Fibroblast of villous mesenchyme (primary cell): ENCODE data around the gene IQCE. TPM values are rescaled to one million over a fixed set of nuclear protein-coding genes. Genes with fewer than 3 reads are reported as not detected.
A peak's percentile ranks its signal among the peaks of the same experiment; 100 is the strongest.

Experiments used
- DNase-seq: peaks from one replicate; pipeline ENCODE4 v3.0.0-alpha.2; 2010; ENCODE audit warnings: low read depth
- H3K4me3 ChIP-seq: 2 replicates; pipeline ENCODE4 v1.5.1; 2011; ENCODE audit warnings: low read depth, mild to moderate bottlenecking, low read length
- total RNA-seq: library from RNA; depleted of rRNA; stranded (reverse); fragments of >200 nt; gene quantifications from 2 replicates; pipeline ENCODE4 v1.2.3, GENCODE V29; 2012
- TF ChIP-seq, protein P1 (sequence below): IDR thresholded peaks from 2 replicates; pipeline ENCODE4 v1.5.1; 2012; ENCODE audit warnings: low read depth, mild to moderate bottlenecking, low read length; ENCODE audit not compliant: insufficient read depth

Gene IQCE
- total RNA-seq, 1 donor = 13.4 TPM

DNA sequence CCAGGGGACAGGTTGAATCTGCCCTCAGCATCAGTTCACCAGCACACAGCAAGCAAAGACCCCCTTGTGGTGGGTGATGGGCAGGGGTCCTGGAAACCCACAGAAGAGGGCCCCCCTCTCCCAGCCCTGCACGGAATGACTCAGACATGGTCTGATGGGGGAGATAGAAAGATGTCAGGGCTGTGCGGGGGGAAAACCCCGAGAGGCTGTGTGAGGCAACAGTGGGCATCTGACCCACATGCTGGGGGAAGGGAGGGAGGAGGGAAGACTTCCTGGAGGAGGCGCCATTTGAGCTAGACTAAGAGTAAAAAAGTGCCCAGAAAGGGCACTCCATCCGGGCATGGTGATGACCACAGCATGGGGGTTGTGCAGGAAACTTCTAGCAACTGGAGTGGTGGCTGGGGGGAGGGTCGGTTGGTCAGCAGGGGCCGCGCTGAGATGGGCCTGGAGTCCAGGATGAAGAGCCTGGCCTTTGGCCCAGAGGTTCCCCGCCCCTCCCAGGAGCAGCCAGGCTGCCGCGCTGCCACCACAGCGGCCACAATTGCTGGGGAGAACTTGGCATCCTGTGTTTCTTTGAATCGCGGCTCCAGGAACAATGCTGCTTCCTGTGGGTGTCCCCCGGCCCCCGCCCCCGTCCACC lies 36.7 kb upstream of the IQCE start:
- H3K4me3 ChIP-seq = no peak overlapping the region
- DNase-seq = no peak
- TF ChIP-seq, protein P1, sequence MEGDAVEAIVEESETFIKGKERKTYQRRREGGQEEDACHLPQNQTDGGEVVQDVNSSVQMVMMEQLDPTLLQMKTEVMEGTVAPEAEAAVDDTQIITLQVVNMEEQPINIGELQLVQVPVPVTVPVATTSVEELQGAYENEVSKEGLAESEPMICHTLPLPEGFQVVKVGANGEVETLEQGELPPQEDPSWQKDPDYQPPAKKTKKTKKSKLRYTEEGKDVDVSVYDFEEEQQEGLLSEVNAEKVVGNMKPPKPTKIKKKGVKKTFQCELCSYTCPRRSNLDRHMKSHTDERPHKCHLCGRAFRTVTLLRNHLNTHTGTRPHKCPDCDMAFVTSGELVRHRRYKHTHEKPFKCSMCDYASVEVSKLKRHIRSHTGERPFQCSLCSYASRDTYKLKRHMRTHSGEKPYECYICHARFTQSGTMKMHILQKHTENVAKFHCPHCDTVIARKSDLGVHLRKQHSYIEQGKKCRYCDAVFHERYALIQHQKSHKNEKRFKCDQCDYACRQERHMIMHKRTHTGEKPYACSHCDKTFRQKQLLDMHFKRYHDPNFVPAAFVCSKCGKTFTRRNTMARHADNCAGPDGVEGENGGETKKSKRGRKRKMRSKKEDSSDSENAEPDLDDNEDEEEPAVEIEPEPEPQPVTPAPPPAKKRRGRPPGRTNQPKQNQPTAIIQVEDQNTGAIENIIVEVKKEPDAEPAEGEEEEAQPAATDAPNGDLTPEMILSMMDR = no peak

DNA sequence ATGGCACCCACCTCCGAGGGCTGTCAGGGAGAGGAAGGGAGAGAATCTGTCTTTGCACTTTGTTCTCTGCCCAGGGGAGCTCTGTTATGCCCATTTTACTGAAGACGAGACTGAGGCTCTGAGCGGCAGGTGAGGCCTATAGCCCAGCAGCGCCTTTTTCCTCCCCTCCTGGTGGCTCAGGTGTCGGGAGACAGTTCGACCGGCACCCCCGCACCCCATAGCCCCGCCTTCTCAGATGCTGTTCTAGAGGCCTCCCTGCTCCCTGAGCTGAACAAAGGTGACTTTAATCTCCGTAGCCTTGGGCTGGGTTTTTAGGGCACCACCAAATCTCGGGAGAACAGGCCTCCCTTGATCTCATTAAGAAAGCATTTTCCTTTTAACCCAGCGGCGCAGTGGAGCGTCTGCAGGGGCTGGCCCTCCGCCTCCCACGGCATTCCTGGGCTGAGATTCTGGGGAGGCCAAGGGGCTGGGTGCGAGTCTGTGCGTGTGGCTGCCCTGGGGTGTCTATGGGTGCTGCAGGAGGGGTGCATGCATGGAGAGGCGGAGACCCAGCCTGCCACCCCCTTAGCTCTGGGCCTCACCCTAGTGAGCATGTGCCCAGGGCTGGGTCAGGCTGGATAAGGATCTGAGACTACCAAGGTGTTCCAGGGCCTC lies 35.9 kb upstream of the IQCE start:
- peak; percentile 45 for DNase-seq
- H3K4me3 ChIP-seq = no peak overlapping the region
- TF ChIP-seq, protein P1 = no peak

DNA sequence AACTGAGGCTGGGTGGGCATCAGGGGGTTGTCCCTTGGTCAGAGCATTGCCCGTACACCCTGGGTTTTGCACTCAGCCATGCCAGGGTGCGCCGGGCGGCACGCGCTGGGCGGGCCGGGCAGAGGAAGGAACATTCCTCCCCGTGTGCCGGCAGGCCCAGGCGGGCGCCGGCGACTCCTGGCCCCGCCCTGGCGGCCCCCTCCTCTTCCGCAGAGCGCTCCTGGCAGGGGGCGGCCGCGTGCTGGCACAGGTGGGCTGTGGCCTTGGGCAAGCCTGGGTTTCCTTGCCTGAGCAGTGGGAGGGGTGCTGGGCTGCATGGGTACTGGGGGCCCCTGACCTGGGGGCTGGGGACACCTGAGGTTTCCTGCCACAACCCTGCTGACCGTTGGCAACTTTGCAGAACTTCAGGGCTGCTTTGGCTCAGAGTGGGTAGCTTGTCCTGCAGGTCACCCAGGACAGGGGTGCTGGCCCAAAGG lies 35.3 kb upstream of the IQCE start:
- TF ChIP-seq, protein P1 = no peak
- H3K4me3 ChIP-seq = no peak overlapping the region
- DNase-seq = no peak

DNA sequence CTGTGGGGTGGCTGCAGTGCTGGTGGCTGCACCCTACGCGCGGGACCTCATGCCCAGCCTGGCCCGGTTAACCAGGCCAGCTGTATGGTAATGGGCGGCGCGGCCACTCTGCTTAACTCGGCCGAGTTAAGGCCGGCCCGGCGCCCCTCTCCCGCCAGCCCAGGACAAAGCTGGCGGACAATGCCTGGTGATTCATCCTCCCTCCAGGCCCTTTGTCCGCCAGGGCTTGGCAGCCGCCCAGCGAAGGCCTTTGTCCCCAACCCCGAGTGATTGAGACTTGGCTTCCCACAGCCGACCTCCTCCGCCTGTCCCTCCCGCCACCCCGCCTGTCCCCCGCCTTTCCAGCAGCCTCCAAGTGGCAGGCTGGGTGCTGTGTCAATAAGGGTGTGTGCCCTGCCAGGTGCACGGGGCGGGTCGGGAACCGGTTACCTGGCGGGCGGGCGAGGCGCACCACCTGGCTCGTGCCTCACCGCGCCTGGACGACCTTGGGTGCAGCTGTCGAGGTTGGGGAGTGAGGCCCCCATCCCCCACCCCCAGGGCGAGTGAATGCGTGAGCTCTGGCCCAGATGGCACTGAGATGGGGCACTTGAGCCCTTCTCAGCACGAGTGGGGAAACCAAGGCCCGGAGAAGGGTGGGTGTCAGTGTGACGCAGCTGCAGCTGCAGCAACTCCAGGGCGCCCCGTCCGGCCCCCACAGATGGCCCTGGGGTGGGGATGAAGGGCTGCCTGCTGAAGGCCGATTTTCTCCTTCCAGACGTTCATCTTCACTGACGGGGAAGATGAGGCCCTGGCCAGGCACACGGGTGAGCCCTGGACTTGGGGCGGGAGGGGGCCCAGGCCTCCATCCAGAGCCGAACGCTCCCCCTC lies 34.6 kb upstream of the IQCE start:
- DNase-seq = peak; percentile 39
- no peak overlapping the region for H3K4me3 ChIP-seq

DNA sequence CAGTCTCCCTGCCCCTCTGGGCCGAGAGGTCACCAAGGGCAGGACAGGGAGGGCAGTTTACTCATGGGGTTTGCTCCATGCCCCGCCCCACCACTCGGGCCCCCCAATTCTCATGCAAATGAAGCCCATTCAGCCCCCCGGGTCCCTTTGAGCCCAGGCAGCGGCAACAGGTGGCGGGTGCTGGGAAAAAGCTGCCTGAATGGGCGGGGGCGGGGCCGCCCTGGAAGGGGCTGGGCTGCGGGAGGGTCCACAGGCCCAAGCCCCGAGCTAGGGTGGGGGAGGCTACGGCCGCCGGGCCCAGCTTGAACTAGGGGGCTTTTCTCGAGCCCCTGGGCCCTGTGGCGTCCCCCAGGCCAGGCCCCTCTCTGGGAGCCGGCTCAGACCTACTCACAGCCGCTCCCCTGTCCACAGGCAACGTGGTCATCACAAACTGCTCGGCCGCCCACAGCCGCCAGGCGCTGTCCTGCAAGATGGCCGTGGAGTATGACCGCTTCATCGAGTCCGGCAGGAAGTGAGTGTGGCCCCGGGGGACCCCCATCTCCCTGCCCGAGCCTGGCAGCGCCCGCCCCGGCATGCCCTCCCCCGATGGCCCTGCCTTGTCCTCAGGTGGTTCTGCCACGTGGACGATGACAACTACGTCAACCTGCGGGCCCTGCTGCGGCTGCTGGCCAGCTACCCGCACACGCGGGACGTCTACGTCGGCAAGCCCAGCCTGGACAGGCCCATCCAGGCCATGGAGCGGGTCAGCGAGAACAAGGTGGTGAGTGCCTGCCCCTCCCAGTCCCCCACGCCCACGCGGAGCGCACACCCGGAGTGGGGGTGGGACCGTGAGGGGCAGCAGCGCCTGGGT lies 33.7 kb upstream of the IQCE start:
- H3K4me3 ChIP-seq = no peak overlapping the region
- no peak for DNase-seq
- TF ChIP-seq, protein P1 = no peak

More for the DNA sequence above, 34.6 kb upstream of the IQCE start:
- TF ChIP-seq, protein P1 = no peak
